B cell (primary cell): Measurements from ENCODE around the gene GMEB2. TPM values are rescaled to one million over a fixed set of nuclear protein-coding genes. Genes with fewer than 3 reads are reported as not detected.

Experiments
- ATAC-seq: fragments of 200-7000 bp; cut with Tn5 transposase; one replicate; pipeline ENCODE4 v1.10.0; 2021; ENCODE audit warnings: low read depth, mild to moderate bottlenecking, moderate number of reproducible peaks, moderate library complexity
- CTCF ChIA-PET: fragments of 350-600 bp; sonication (Branson Sonifier 250); formaldehyde crosslinking; loops from one replicate; lab custom pipeline; 2021; ENCODE audit warnings: antibody characterized with exemption, inconsistent platforms; lab: Charles Lee
- POLR2A ChIA-PET: fragments of 350-600 bp; sonication (Branson Sonifier 250); formaldehyde crosslinking; loops from one replicate; lab custom pipeline; 2021; ENCODE audit warnings: antibody characterized with exemption; lab: Charles Lee
- DNase-seq: peaks from one replicate; pipeline ENCODE4 v3.0.0; 2013
- H2AFZ ChIP-seq: 2 replicates; pipeline ENCODE4 v1.6.1; 2012; ENCODE audit warnings: mild to moderate bottlenecking, low read depth, low read length; ENCODE audit not compliant: insufficient read depth, poor library complexity, severe bottlenecking
- H3K27ac ChIP-seq, 2 donors: 1 replicate in 1 of 2; 2 replicates in 1 of 2; pipeline ENCODE4 v1.5.1; 2012 to 2013; ENCODE audit warnings: low read length in 2 of 2, mild to moderate bottlenecking in 2 of 2, moderate library complexity in 1 of 2
- H3K27me3 ChIP-seq, 4 experiments: fragments of 200-600 bp in 1 of 4; sonication (generic) in 1 of 4; replicated peaks in 1 of 4; 1 replicate in 2 of 4; 2 replicates in 2 of 4; pipeline versions ENCODE4 v1.6.1 to v1.7.0; 2013 to 2016; ENCODE audit warnings: low read length in 3 of 4, mild to moderate bottlenecking in 2 of 4, mixed read lengths in 1 of 4, moderate library complexity in 1 of 4; ENCODE audit not compliant: insufficient read depth in 4 of 4, control insufficient read depth in 3 of 4; ENCODE audit errors: control extremely low read depth in 1 of 4
- H3K36me3 ChIP-seq, 2 experiments: replicated peaks in 1 of 2; 1 replicate in 1 of 2; 2 replicates in 1 of 2; pipeline versions ENCODE4 v1.6.1 to v1.7.1; 2013; ENCODE audit warnings: low read length in 1 of 2; ENCODE audit not compliant: insufficient read depth in 2 of 2, control insufficient read depth in 1 of 2; ENCODE audit errors: control extremely low read depth in 1 of 2, extremely low read depth in 1 of 2
- H3K4me1 ChIP-seq, 2 donors: fragments of 200-600 bp in 1 of 2; sonication (generic) in 1 of 2; 1 replicate in 1 of 2; 2 replicates in 1 of 2; pipeline versions ENCODE4 v1.5.1 to v1.6.1; 2013 to 2017; ENCODE audit warnings: low read length in 2 of 2; ENCODE audit not compliant: control insufficient read depth in 2 of 2, insufficient read depth in 2 of 2
- H3K4me2 ChIP-seq: replicated peaks from 2 replicates; pipeline ENCODE3; 2012; ENCODE audit warnings: mild to moderate bottlenecking, low read depth, low read length; ENCODE audit not compliant: poor library complexity, severe bottlenecking
- H3K4me3 ChIP-seq, 5 experiments: fragments of 200-600 bp in 1 of 5; sonication (generic) in 1 of 5; 1 replicate in 3 of 5; 2 replicates in 2 of 5; pipeline versions ENCODE4 v1.5.1 to v1.7.0; 2011 to 2016; ENCODE audit warnings: low read length in 4 of 5, mild to moderate bottlenecking in 4 of 5, low read depth in 2 of 5, control low read depth in 1 of 5, moderate library complexity in 1 of 5; ENCODE audit not compliant: insufficient read depth in 1 of 5; ENCODE audit errors: control extremely low read depth in 1 of 5, extremely low read depth in 1 of 5
- H3K79me2 ChIP-seq: fragments of 200-600 bp; sonication (generic); one replicate; pipeline ENCODE4 v1.6.0; 2016; ENCODE audit warnings: low read length; ENCODE audit not compliant: control insufficient read depth, insufficient read depth
- H3K9ac ChIP-seq: fragments of 200-600 bp; sonication (generic); 2 replicates; pipeline ENCODE4 v1.6.1; 2017; ENCODE audit warnings: mild to moderate bottlenecking, low read length, moderate library complexity
- H3K9me3 ChIP-seq, 3 donors: one replicate each; pipeline versions ENCODE4 v1.6.1 to v1.7.1; 2013; ENCODE audit warnings: low read length in 2 of 3; ENCODE audit not compliant: control insufficient read depth in 2 of 3, insufficient read depth in 1 of 3; ENCODE audit errors: control extremely low read depth in 1 of 3
- H4K20me1 ChIP-seq: 2 replicates; pipeline ENCODE4 v1.6.0; 2012; ENCODE audit warnings: mild to moderate bottlenecking, low read length; ENCODE audit not compliant: insufficient read depth, control insufficient read depth, poor library complexity, severe bottlenecking
- H3K27ac Mint-ChIP-seq: one replicate; pipeline ENCODE4 v1.8.0; 2021; ENCODE audit warnings: mixed read lengths
- H3K27me3 Mint-ChIP-seq: one replicate; pipeline ENCODE4 v1.8.0; 2021; ENCODE audit warnings: mixed read lengths
- H3K4me1 Mint-ChIP-seq: one replicate; pipeline ENCODE4 v1.8.0; 2021; ENCODE audit warnings: mixed read lengths
- H3K4me3 Mint-ChIP-seq: one replicate; pipeline ENCODE4 v1.8.0; 2021; ENCODE audit warnings: mixed read lengths
- H3K9me3 Mint-ChIP-seq: one replicate; pipeline ENCODE4 v1.8.0; 2022; ENCODE audit warnings: mixed read lengths; ENCODE audit not compliant: insufficient read depth
- CTCF ChIP-seq: fragments of 200-600 bp; IDR thresholded peaks from one replicate; pipeline ENCODE4 v1.8.0; 2022; ENCODE audit warnings: antibody characterized with exemption, mild to moderate bottlenecking
- EZH2 ChIP-seq: IDR thresholded peaks from 2 replicates; pipeline ENCODE4 v1.6.1; 2012; ENCODE audit warnings: borderline replicate concordance, low read depth, mild to moderate bottlenecking, moderate library complexity, low read length; ENCODE audit not compliant: insufficient read depth, poor library complexity, severe bottlenecking
- WGBS: methylation state at CpG from one replicate; pipeline ENCODE4 v1.1.5; 2013; ENCODE audit warnings: missing lambda C conversion rate; ENCODE audit not compliant: insufficient coverage; 5-methylcytosine and 5-hydroxymethylcytosine counted together
- intact Hi-C: fragments of 100-400 bp; cut with micrococcal nuclease; formaldehyde crosslinking; loops from one replicate; pipeline ENCODE4 v1.10.0; 2022
- polyA plus RNA-seq: library from polyadenylated mRNA; depleted of rRNA; stranded (reverse); fragments of >200 nt; gene quantifications from 2 replicates; pipeline ENCODE4 v1.2.3, GENCODE V29; 2012
- total RNA-seq, 2 donors: library from RNA; stranded (reverse); fragments of 120-200 nt in 1 of 2; gene quantifications; 1 replicate in 1 of 2; 2 replicates in 1 of 2; pipeline versions ENCODE4 v1.2.3 to v1.2.4, GENCODE V29; 2013 to 2022

The GMEB2 gene
- total and polyA plus RNA-seq, 2 donors (not counting 1 experiment from before 2014, with no cell fraction given) = 17.7 to 24.5 TPM

- H3K79me2 ChIP-seq = peaks cover 74% of the 10 kb centered on the region
- no peak for TF ChIP-seq EZH2
- no peak for TF ChIP-seq CTCF
- Mint-ChIP-seq H3K4me3 (no peak overlapping the region), H3K4me1 (peaks cover 12% of the 10 kb centered on the region), H3K9me3 (no peaks in the 10 kb centered on the region), H3K27me3 (no peaks in the 10 kb centered on the region), H3K27ac (peak overlapping the region; percentile 37)
- H3K27ac ChIP-seq = no peak overlapping the region
- H3K9me3 ChIP-seq = no peaks in the 10 kb centered on the region
- H3K27me3 ChIP-seq = no peaks in the 10 kb centered on the region
- 94% methylated on average over 6 of the region's 14 CpGs for WGBS
- intact Hi-C loops = no loop called here
- DNase-seq (no peak), ATAC-seq (no peak)
- CTCF ChIA-PET = interaction anchor here (0.7 to 1.1 kb wide), 2 partner anchors 19 to 46 kb away, joined by 3 to 5 read pairs; no protein-coding TSS in a partner anchor
- H3K4me3 ChIP-seq = no peak overlapping the region
- no peak overlapping the region for H3K4me2 ChIP-seq
- POLR2A ChIA-PET = interaction anchor here (1.0 kb wide), 1 partner anchor 20 kb away, joined by 5 read pairs; no protein-coding TSS in a partner anchor
- H2AFZ ChIP-seq = no peak overlapping the region
- H3K9ac ChIP-seq = no peak overlapping the region
- H3K36me3 ChIP-seq = peaks cover 0 to 18% of the 10 kb centered on the region in 2 experiments
- peaks cover 28% of the 10 kb centered on the region for H4K20me1 ChIP-seq
- peaks cover 3 to 9% of the 10 kb centered on the region in 2 donors for H3K4me1 ChIP-seq
Observed at GRCh38 chr20:63622732-63623131, 4.2 kb downstream of the GMEB2 start.

GRCh38 chr20:63622096-63622495, 4.8 kb downstream of the GMEB2 start:
- Histone ChIP-seq H3K9me3 (no peaks in the 10 kb centered on the region), H3K27ac (no peak overlapping the region), H3K4me3 (no peak overlapping the region), H3K36me3 (peaks cover 0 to 22% of the 10 kb centered on the region in 2 experiments), H3K9ac (no peak overlapping the region), H3K4me2 (no peak overlapping the region), H4K20me1 (peaks cover 28% of the 10 kb centered on the region), H3K4me1 (peaks cover 3 to 13% of the 10 kb centered on the region in 2 donors), H3K79me2 (peaks cover 76% of the 10 kb centered on the region), H2AFZ (no peak overlapping the region), H3K27me3 (no peaks in the 10 kb centered on the region)
- no peak overlapping the region for H3K4me3 Mint-ChIP-seq
- no peak overlapping the region for H3K27ac Mint-ChIP-seq
- intact Hi-C loops = no loop called here
- no peak for TF ChIP-seq CTCF
- TF ChIP-seq EZH2 = no peak
- WGBS = 93% methylated on average over 2 of the region's 4 CpGs
- ChIA-PET POLR2A (interaction anchor here (0.7 to 1.0 kb wide), 2 partner anchors 20 to 244 kb away, joined by 5 to 12 read pairs; no protein-coding TSS in a partner anchor), CTCF (interaction anchor here (0.7 to 1.1 kb wide), 2 partner anchors 20 to 45 kb away, joined by 3 to 5 read pairs; no protein-coding TSS in a partner anchor)
- no peaks in the 10 kb centered on the region for H3K9me3 Mint-ChIP-seq
- DNase-seq (no peak), ATAC-seq (no peak)
- peaks cover 14% of the 10 kb centered on the region for H3K4me1 Mint-ChIP-seq
- no peaks in the 10 kb centered on the region for H3K27me3 Mint-ChIP-seq
